OCI-LY7 (cell line): ENCODE measurements around the gene RNF215. TPM values are rescaled to one million over a fixed set of nuclear protein-coding genes. Genes with fewer than 3 reads are reported as not detected.

Experiments
- BruUV-seq: library from RNA; stranded (reverse); fragments of 400-500 nt; replicated peaks from 2 replicates; lab custom pipeline; 2021; lab: Mats Ljungman, UMichigan
- CTCF ChIA-PET: fragments of 300-600 bp; sonication (Branson Sonifier 250); formaldehyde crosslinking; loops from one replicate; lab custom pipeline; 2022; ENCODE audit warnings: antibody characterized with exemption; ENCODE audit not compliant: unreplicated experiment; lab: Charles Lee
- POLR2A ChIA-PET: fragments of 300-600 bp; sonication (Branson Sonifier 250); formaldehyde crosslinking; loops from one replicate; lab custom pipeline; 2022; ENCODE audit warnings: antibody characterized with exemption; lab: Charles Lee
- DNase-seq: peaks from one replicate; pipeline ENCODE4 v3.0.0-alpha.2; 2015; ENCODE audit warnings: low spot score
- H2AFZ ChIP-seq: fragments of 200-600 bp; sonication (generic), shearing (Covaris generic); 2 replicates; pipeline ENCODE4 v1.6.1; 2014; ENCODE audit warnings: mild to moderate bottlenecking, antibody characterized with exemption, low read length, moderate library complexity
- H3K27ac ChIP-seq: fragments of 200-600 bp; sonication (generic); 2 replicates; pipeline ENCODE4 v1.5.1; 2014; ENCODE audit warnings: mixed run types, low read depth, mild to moderate bottlenecking, moderate library complexity, low read length, inconsistent platforms; ENCODE audit not compliant: poor library complexity, severe bottlenecking
- H3K36me3 ChIP-seq: fragments of 200-600 bp; sonication (generic); 2 replicates; pipeline ENCODE4 v1.6.1; 2014; ENCODE audit warnings: mild to moderate bottlenecking, antibody characterized with exemption, low read length, moderate library complexity, mixed read lengths; ENCODE audit not compliant: insufficient read depth
- H3K4me1 ChIP-seq: fragments of 200-600 bp; sonication (generic); 2 replicates; pipeline ENCODE4 v1.5.1; 2014; ENCODE audit warnings: mild to moderate bottlenecking, low read length; ENCODE audit not compliant: insufficient read depth, poor library complexity, severe bottlenecking
- H3K4me2 ChIP-seq: fragments of 200-600 bp; sonication (generic); 2 replicates; pipeline ENCODE4 v1.6.1; 2014; ENCODE audit warnings: mild to moderate bottlenecking, low read length
- H3K4me3 ChIP-seq: fragments of 200-600 bp; sonication (generic); 2 replicates; pipeline ENCODE4 v1.5.1; 2014; ENCODE audit warnings: mild to moderate bottlenecking, low read depth, low read length; ENCODE audit not compliant: poor library complexity, severe bottlenecking
- H3K79me2 ChIP-seq: fragments of 200-600 bp; sonication (generic); 2 replicates; pipeline ENCODE4 v1.6.1; 2016; ENCODE audit warnings: low read depth, mild to moderate bottlenecking, low read length, moderate library complexity, mixed read lengths; ENCODE audit not compliant: insufficient read depth
- H3K9me2 ChIP-seq: fragments of 200-600 bp; sonication (generic); 2 replicates; pipeline ENCODE4 v1.6.1; 2016; ENCODE audit warnings: mild to moderate bottlenecking, low read length, mixed read lengths; ENCODE audit not compliant: insufficient read depth
- H3K9me3 ChIP-seq: fragments of 200-600 bp; sonication (generic); 2 replicates; pipeline ENCODE4 v1.6.1; 2014; ENCODE audit warnings: mild to moderate bottlenecking, mixed run types, low read length, mixed read lengths
- H4K20me1 ChIP-seq: fragments of 200-600 bp; sonication (generic); 2 replicates; pipeline ENCODE4 v1.6.1; 2014; ENCODE audit warnings: mild to moderate bottlenecking, antibody characterized with exemption, low read length, moderate library complexity, mixed read lengths; ENCODE audit not compliant: insufficient read depth
- EZH2phosphoT487 ChIP-seq: fragments of 200-600 bp; sonication (generic); IDR thresholded peaks from 2 replicates; pipeline ENCODE4 v1.6.1; 2018; ENCODE audit warnings: low read depth, borderline replicate concordance, mild to moderate bottlenecking, mixed run types, antibody characterized with exemption, low read length, moderate library complexity, mixed read lengths
- intact Hi-C: fragments of 100-400 bp; cut with micrococcal nuclease; formaldehyde crosslinking; loops from one replicate; pipeline ENCODE4 v1.10.0; 2022; ENCODE audit not compliant: unreplicated experiment
- total RNA-seq, 2 experiments: library from RNA; depleted of rRNA in 1 of 2; stranded (reverse); fragments of >200 nt in 1 of 2; shearing (Covaris generic) in 1 of 2; gene quantifications; 2 replicates each; pipeline ENCODE4 v1.2.3, GENCODE V29; 2014 to 2022
- TF ChIP-seq, protein P1 (sequence below): fragments of 200-600 bp; sonication (generic); conservative IDR thresholded peaks from 2 replicates; pipeline ENCODE4 v1.5.1; 2014; ENCODE audit warnings: mild to moderate bottlenecking, antibody characterized with exemption, low read length, moderate library complexity, mixed read lengths

RNF215 gene
- total RNA-seq, 2 experiments from 2014 or later, result 8.0 to 13.8 TPM

DNA sequence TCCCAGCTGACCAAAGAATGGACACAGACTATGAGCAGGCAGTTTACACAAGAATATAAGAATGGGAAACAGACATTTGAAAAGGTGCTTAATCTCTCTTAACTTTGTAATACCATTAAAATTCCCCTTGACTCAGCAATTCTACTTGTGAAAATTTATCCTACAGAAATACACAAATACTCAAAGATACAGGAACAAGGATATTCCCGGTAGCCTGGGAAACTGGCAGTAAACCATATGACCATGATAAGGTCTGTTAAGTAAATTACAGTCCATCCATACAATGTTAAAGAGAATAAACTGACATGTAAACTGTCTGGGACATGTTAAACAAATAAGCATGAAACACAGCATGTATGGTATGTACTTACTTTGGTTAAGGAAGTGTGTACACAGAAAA, 29.6 kb upstream of the RNF215 start:
- Histone ChIP-seq H3K4me2 (no peak overlapping the region), H3K27ac (no peak overlapping the region), H3K36me3 (peaks cover 45% of the 10 kb centered on the region), H3K9me2 (no peaks in the 10 kb centered on the region), H3K9me3 (no peaks in the 10 kb centered on the region), H2AFZ (no peak overlapping the region), H3K4me3 (no peak overlapping the region), H3K4me1 (peaks cover 5% of the 10 kb centered on the region), H4K20me1 (no peaks in the 10 kb centered on the region), H3K79me2 (peaks cover 1% of the 10 kb centered on the region; the same call in 1 of the 2 replicates)
- no peak for DNase-seq
- intact Hi-C loops, result no loop called here
- CTCF ChIA-PET, result no interaction called here
- no peak for TF ChIP-seq EZH2phosphoT487
- TF ChIP-seq, protein P1, sequence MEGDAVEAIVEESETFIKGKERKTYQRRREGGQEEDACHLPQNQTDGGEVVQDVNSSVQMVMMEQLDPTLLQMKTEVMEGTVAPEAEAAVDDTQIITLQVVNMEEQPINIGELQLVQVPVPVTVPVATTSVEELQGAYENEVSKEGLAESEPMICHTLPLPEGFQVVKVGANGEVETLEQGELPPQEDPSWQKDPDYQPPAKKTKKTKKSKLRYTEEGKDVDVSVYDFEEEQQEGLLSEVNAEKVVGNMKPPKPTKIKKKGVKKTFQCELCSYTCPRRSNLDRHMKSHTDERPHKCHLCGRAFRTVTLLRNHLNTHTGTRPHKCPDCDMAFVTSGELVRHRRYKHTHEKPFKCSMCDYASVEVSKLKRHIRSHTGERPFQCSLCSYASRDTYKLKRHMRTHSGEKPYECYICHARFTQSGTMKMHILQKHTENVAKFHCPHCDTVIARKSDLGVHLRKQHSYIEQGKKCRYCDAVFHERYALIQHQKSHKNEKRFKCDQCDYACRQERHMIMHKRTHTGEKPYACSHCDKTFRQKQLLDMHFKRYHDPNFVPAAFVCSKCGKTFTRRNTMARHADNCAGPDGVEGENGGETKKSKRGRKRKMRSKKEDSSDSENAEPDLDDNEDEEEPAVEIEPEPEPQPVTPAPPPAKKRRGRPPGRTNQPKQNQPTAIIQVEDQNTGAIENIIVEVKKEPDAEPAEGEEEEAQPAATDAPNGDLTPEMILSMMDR, result no peak
- no TSS peak for BruUV-seq
- POLR2A ChIA-PET, result no interaction called here

- DNase-seq, result no peak
- Histone ChIP-seq H2AFZ (no peak overlapping the region), H3K9me2 (no peaks in the 10 kb centered on the region), H3K4me3 (no peak overlapping the region), H3K27ac (no peak overlapping the region), H3K9me3 (no peaks in the 10 kb centered on the region), H4K20me1 (no peaks in the 10 kb centered on the region), H3K36me3 (peaks cover 43% of the 10 kb centered on the region), H3K79me2 (no peaks in the 10 kb centered on the region), H3K4me1 (peaks cover 1% of the 10 kb centered on the region), H3K4me2 (no peak overlapping the region)
- intact Hi-C loops, result no loop called here
- ChIA-PET CTCF (no interaction called here), POLR2A (no interaction called here)
- TF ChIP-seq, protein P1, result no peak
- no peak for TF ChIP-seq EZH2phosphoT487
- no TSS peak for BruUV-seq
Measured at GRCh38 chr22:30416403-30416802, 29.2 kb upstream of the RNF215 start.

- no peaks in the 10 kb centered on the region for H3K4me1 ChIP-seq
- CTCF ChIA-PET, result no interaction called here
- no peak overlapping the region for H3K27ac ChIP-seq
- H4K20me1 ChIP-seq, result no peaks in the 10 kb centered on the region
- POLR2A ChIA-PET, result interaction anchor here (0.7 to 5.1 kb wide), 2 partner anchors 9 to 32 kb away, joined by 3 to 28 read pairs; partner anchors contain the start of gene MTFP1
- no TSS peak for BruUV-seq
- H2AFZ ChIP-seq, result no peak overlapping the region
- no peak overlapping the region for H3K4me2 ChIP-seq
- no peaks in the 10 kb centered on the region for H3K9me2 ChIP-seq
- H3K36me3 ChIP-seq, result peaks cover 31% of the 10 kb centered on the region
- no peaks in the 10 kb centered on the region for H3K9me3 ChIP-seq
- no peak for DNase-seq
- TF ChIP-seq, protein P1, result no peak
- no peak for TF ChIP-seq EZH2phosphoT487
- H3K79me2 ChIP-seq, result no peaks in the 10 kb centered on the region
- no peak overlapping the region for H3K4me3 ChIP-seq
- intact Hi-C loops, result no loop called here
Measured at GRCh38 chr22:30414525-30415047, 27.4 kb upstream of the RNF215 start.
